HEK293T (cell line): Measurements from ENCODE around the gene C1RL.

ENCODE experiments used
- BHLHE40 ChIP-seq: fragments of 450-650 bp; IDR thresholded peaks from 2 replicates; pipeline ENCODE4 v1.6.1; 2016; ENCODE audit warnings: mild to moderate bottlenecking, moderate library complexity, borderline replicate concordance
- CTBP1 ChIP-seq: fragments of 450-650 bp; IDR thresholded peaks from 2 replicates; pipeline ENCODE4 v1.6.1; 2016; ENCODE audit warnings: borderline replicate concordance
- ELF4 ChIP-seq: fragments of 450-650 bp; IDR thresholded peaks from 2 replicates; pipeline ENCODE4 v1.6.1; 2017; ENCODE audit warnings: antibody characterized with exemption
- FOXK2 ChIP-seq: fragments of 450-650 bp; IDR thresholded peaks from 2 replicates; pipeline ENCODE4 v1.6.1; 2016; ENCODE audit warnings: mild to moderate bottlenecking
- FOXM1 ChIP-seq: fragments of 450-650 bp; IDR thresholded peaks from 2 replicates; pipeline ENCODE4 v1.6.1; 2017; ENCODE audit warnings: mild to moderate bottlenecking, borderline replicate concordance
- NFRKB ChIP-seq: fragments of 450-650 bp; IDR thresholded peaks from 2 replicates; pipeline ENCODE4 v1.6.1; 2016; ENCODE audit warnings: mild to moderate bottlenecking, moderate library complexity
- SP1 ChIP-seq: fragments of 450-650 bp; IDR thresholded peaks from 2 replicates; pipeline ENCODE4 v1.6.1; 2017
- SUZ12 ChIP-seq: fragments of 450-650 bp; IDR thresholded peaks from 2 replicates; pipeline ENCODE4 v1.6.1; 2016; ENCODE audit warnings: mild to moderate bottlenecking
- TARDBP ChIP-seq: fragments of 450-650 bp; IDR thresholded peaks from 2 replicates; pipeline ENCODE4 v1.6.1; 2016
- ZNF384 ChIP-seq: fragments of 450-650 bp; IDR thresholded peaks from 2 replicates; pipeline ENCODE4 v1.6.1; 2016
- TF ChIP-seq, protein P1 (sequence below): fragments of 450-650 bp; IDR thresholded peaks from 2 replicates; pipeline ENCODE4 v1.6.1; 2016

GRCh38 chr12:7114851-7115250 lies 5.8 kb upstream of the C1RL start:
- TF ChIP-seq ELF4 (no peak), SP1 (no peak), TARDBP (no peak), CTBP1 (no peak), SUZ12 (no peak), BHLHE40 (no peak), FOXM1 (no peak), ZNF384 (no peak), NFRKB (no peak), FOXK2 (no peak)
- TF ChIP-seq, protein P1, sequence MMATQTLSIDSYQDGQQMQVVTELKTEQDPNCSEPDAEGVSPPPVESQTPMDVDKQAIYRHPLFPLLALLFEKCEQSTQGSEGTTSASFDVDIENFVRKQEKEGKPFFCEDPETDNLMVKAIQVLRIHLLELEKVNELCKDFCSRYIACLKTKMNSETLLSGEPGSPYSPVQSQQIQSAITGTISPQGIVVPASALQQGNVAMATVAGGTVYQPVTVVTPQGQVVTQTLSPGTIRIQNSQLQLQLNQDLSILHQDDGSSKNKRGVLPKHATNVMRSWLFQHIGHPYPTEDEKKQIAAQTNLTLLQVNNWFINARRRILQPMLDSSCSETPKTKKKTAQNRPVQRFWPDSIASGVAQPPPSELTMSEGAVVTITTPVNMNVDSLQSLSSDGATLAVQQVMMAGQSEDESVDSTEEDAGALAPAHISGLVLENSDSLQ: no peak
